Renal cortical epithelial cell (primary cell): ENCODE data around the gene CES4A. TPM values are rescaled to one million over a fixed set of nuclear protein-coding genes. Genes with fewer than 3 reads are reported as not detected.
"Not testable (repeated sequence)": the region's sequence is repeated elsewhere in the genome, so short reads cannot be mapped to it uniquely, and the experiment has no call there.

Source experiments
- DNase-seq: peaks from one replicate; pipeline ENCODE4 v3.0.0-alpha.2; 2011; ENCODE audit warnings: low read depth
- total RNA-seq: library from RNA; depleted of rRNA; stranded (reverse); fragments of >200 nt; gene quantifications from 2 replicates; pipeline ENCODE4 v1.2.3, GENCODE V29; 2014

The CES4A gene
- 2.1 and 13.6 TPM in 2 replicates for total RNA-seq

- peak; percentile 97 for DNase-seq
Observed at GRCh38 chr16:66988197-66988788, at the start of gene CES4A. Gene CES4A, plus strand, starts transcription at chr16:66988589. Its CDS starts 184 bp downstream, at chr16:66988773.

- DNase-seq: no peak
Observed at GRCh38 chr16:66939366-66939765, 49.0 kb upstream of the CES4A start.

GRCh38 chr16:66940236-66940635 lies 48.2 kb upstream of the CES4A start:
- DNase-seq: no peak

GRCh38 chr16:66942981-66943380 lies 45.4 kb upstream of the CES4A start:
- no peak for DNase-seq

- DNase-seq: no peak
Observed at GRCh38 chr16:66943426-66944053, 44.8 kb upstream of the CES4A start.

- DNase-seq: no peak
Observed at GRCh38 chr16:66944054-66944441, 44.3 kb upstream of the CES4A start.

- not testable (repeated sequence) for DNase-seq
Observed at GRCh38 chr16:66944971-66945370, 43.4 kb upstream of the CES4A start.

- DNase-seq: no peak
Observed at GRCh38 chr16:66945939-66946338, 42.5 kb upstream of the CES4A start.

GRCh38 chr16:66946541-66946940 lies 41.8 kb upstream of the CES4A start:
- no peak for DNase-seq

- DNase-seq: no peak
Observed at GRCh38 chr16:66946974-66947301, 41.5 kb upstream of the CES4A start.

GRCh38 chr16:66947302-66948065 lies 40.9 kb upstream of the CES4A start:
- DNase-seq: peak; percentile 83

- no peak for DNase-seq
Observed at GRCh38 chr16:66948134-66948836, 40.1 kb upstream of the CES4A start.

GRCh38 chr16:66948837-66949225 lies 39.6 kb upstream of the CES4A start:
- no peak for DNase-seq

GRCh38 chr16:66949472-66949871 lies 38.9 kb upstream of the CES4A start:
- DNase-seq: no peak

GRCh38 chr16:66950437-66950836 lies 38.0 kb upstream of the CES4A start:
- peak; percentile 17 for DNase-seq

- peak; percentile 42 for DNase-seq
Observed at GRCh38 chr16:66950971-66951790, 37.2 kb upstream of the CES4A start.

GRCh38 chr16:66952430-66953110 lies 35.8 kb upstream of the CES4A start:
- no peak for DNase-seq

- no peak for DNase-seq
Observed at GRCh38 chr16:66953462-66954096, 34.8 kb upstream of the CES4A start.

GRCh38 chr16:66954097-66954659 lies 34.2 kb upstream of the CES4A start:
- peak; percentile 68 for DNase-seq
